CD14-positive monocyte (primary cell): ENCODE measurements around the gene PDILT. TPM values are rescaled to one million over a fixed set of nuclear protein-coding genes. Genes with fewer than 3 reads are reported as not detected.

Experiments used
- DNase-seq, 3 donors: peaks; one replicate each; pipeline ENCODE4 v3.0.0-alpha.2; 2011 to 2022
- H2AFZ ChIP-seq: 2 replicates; pipeline ENCODE4 v1.6.0; 2012; ENCODE audit warnings: mild to moderate bottlenecking, low read depth, low read length, inconsistent platforms; ENCODE audit not compliant: insufficient read depth, poor library complexity, severe bottlenecking
- H3K27ac ChIP-seq, 2 donors: 1 replicate in 1 of 2; 2 replicates in 1 of 2; pipeline ENCODE4 v1.5.1; 2012 to 2013; ENCODE audit warnings: low read length in 2 of 2, control low read depth in 1 of 2, inconsistent platforms in 1 of 2, low read depth in 1 of 2, mild to moderate bottlenecking in 1 of 2
- H3K27me3 ChIP-seq, 2 donors: one replicate each; pipeline versions ENCODE4 v1.6.0 to v1.6.1; 2011 to 2013; ENCODE audit warnings: low read length in 2 of 2; ENCODE audit not compliant: control insufficient read depth in 2 of 2, insufficient read depth in 2 of 2
- H3K36me3 ChIP-seq, 2 donors: replicated peaks in 1 of 2; 1 replicate in 1 of 2; 2 replicates in 1 of 2; pipeline versions ENCODE4 v1.5.1 to v1.6.1; 2012 to 2013; ENCODE audit warnings: low read length in 2 of 2, control low read depth in 1 of 2, inconsistent platforms in 1 of 2, mild to moderate bottlenecking in 1 of 2; ENCODE audit not compliant: insufficient read depth in 2 of 2, control insufficient read depth in 1 of 2
- H3K4me1 ChIP-seq, 2 donors: 1 replicate in 1 of 2; 2 replicates in 1 of 2; pipeline versions ENCODE4 v1.5.1 to v1.6.1; 2012 to 2013; ENCODE audit warnings: low read length in 2 of 2, control low read depth in 1 of 2, inconsistent platforms in 1 of 2, mild to moderate bottlenecking in 1 of 2, moderate library complexity in 1 of 2; ENCODE audit not compliant: insufficient read depth in 2 of 2, control insufficient read depth in 1 of 2
- H3K4me2 ChIP-seq: replicated peaks from 2 replicates; pipeline ENCODE3; 2012; ENCODE audit warnings: low read length, moderate library complexity, mild to moderate bottlenecking; ENCODE audit not compliant: poor library complexity, severe bottlenecking; ENCODE audit errors: extremely low read depth
- H3K4me3 ChIP-seq, 3 experiments: fragments of 200-600 bp in 1 of 3; sonication (generic) in 1 of 3; replicated peaks in 1 of 3; 1 replicate in 2 of 3; 2 replicates in 1 of 3; pipeline ENCODE4 v1.5.1; 2011 to 2013; ENCODE audit warnings: low read length in 3 of 3, mild to moderate bottlenecking in 3 of 3, control low read depth in 2 of 3, low read depth in 2 of 3, inconsistent platforms in 1 of 3, moderate library complexity in 1 of 3
- H3K79me2 ChIP-seq: 2 replicates; pipeline ENCODE4 v1.6.0; 2012; ENCODE audit warnings: mild to moderate bottlenecking, control low read depth, inconsistent platforms, low read length, moderate library complexity; ENCODE audit not compliant: insufficient read depth
- H3K9ac ChIP-seq: 2 replicates; pipeline ENCODE4 v1.6.0; 2017; ENCODE audit warnings: low read length, mild to moderate bottlenecking; ENCODE audit not compliant: insufficient read depth, poor library complexity, severe bottlenecking
- H3K9me3 ChIP-seq, 2 donors: replicated peaks in 1 of 2; 1 replicate in 1 of 2; 2 replicates in 1 of 2; pipeline versions ENCODE4 v1.5.1 to v1.6.1; 2012 to 2013; ENCODE audit warnings: low read length in 2 of 2, control low read depth in 1 of 2; ENCODE audit not compliant: control insufficient read depth in 1 of 2, insufficient read depth in 1 of 2
- H4K20me1 ChIP-seq: 2 replicates; pipeline ENCODE4 v1.6.0; 2012; ENCODE audit warnings: mild to moderate bottlenecking, low read length, control low read depth, moderate library complexity; ENCODE audit not compliant: insufficient read depth
- H3K27ac Mint-ChIP-seq, 7 donors: one replicate each; pipeline ENCODE4 v1.8.0; 2020; ENCODE audit warnings: mild to moderate bottlenecking in 7 of 7, mixed read lengths in 7 of 7, moderate library complexity in 6 of 7, inconsistent platforms in 2 of 7
- H3K27me3 Mint-ChIP-seq, 3 donors: one replicate each; pipeline ENCODE4 v1.8.0; 2021 to 2022; ENCODE audit warnings: low read depth in 3 of 3, mild to moderate bottlenecking in 3 of 3, mixed read lengths in 3 of 3, moderate library complexity in 3 of 3, inconsistent platforms in 1 of 3
- H3K36me3 Mint-ChIP-seq, 2 donors: one replicate each; pipeline ENCODE4 v1.8.0; 2020; ENCODE audit warnings: mixed read lengths in 2 of 2, inconsistent platforms in 1 of 2, mild to moderate bottlenecking in 1 of 2
- H3K4me1 Mint-ChIP-seq: one replicate; pipeline ENCODE4 v1.8.0; 2020; ENCODE audit warnings: mild to moderate bottlenecking, mixed read lengths
- H3K4me3 Mint-ChIP-seq, 2 donors: one replicate each; pipeline ENCODE4 v1.8.0; 2020; ENCODE audit warnings: mild to moderate bottlenecking in 2 of 2, mixed read lengths in 2 of 2, moderate library complexity in 1 of 2
- H3K9me3 Mint-ChIP-seq, 7 donors: one replicate each; pipeline ENCODE4 v1.8.0; 2020 to 2022; ENCODE audit warnings: mixed read lengths in 7 of 7, mild to moderate bottlenecking in 6 of 7, moderate library complexity in 6 of 7, inconsistent platforms in 2 of 7
- WGBS: methylation state at CpG from one replicate; pipeline ENCODE4 v1.1.5; 2013; ENCODE audit warnings: missing lambda C conversion rate; ENCODE audit not compliant: insufficient coverage; 5-methylcytosine and 5-hydroxymethylcytosine counted together
- intact Hi-C, 2 donors: fragments of 100-400 bp; cut with micrococcal nuclease; formaldehyde crosslinking; loops; one replicate each; pipeline versions ENCODE4 v1.15.0 to v1.15.1; 2023
- polyA plus RNA-seq, 3 donors: library from polyadenylated mRNA; depleted of rRNA in 1 of 3; unstranded in 2 of 3; stranded (reverse) in 1 of 3; fragments of 300-500 nt in 2 of 3; fragments of >200 nt in 1 of 3; fragmentation: Illumina TruSeq in 2 of 3; gene quantifications; 1 replicate in 2 of 3; 2 replicates in 1 of 3; pipeline ENCODE4 v1.2.3, GENCODE V29; 2012 to 2021
- TF ChIP-seq, protein P1 (sequence below): fragments of 200-600 bp; IDR thresholded peaks from one replicate; pipeline ENCODE4 v1.8.0; 2022; ENCODE audit warnings: antibody characterized with exemption, mild to moderate bottlenecking

Gene PDILT
- polyA plus RNA-seq, 3 donors: not detected

DNA sequence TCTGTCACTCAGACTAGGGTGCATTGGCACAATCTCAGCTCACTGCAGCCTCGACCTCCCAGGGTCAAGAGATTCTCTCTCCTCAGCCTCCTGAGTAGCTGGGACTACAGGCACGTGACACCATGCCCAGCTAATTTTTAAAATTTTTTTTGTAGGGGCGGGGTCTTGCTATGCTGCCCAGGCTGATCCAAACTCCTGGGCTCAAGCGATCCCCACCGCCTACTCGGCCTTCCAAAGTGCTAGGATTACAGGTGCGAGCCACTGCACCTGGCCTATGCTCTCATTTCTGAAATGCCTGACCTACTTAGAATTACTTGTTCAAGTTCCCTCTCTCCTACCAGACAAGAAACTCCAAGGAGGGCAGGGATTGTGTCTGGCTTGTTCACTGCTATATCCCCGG is 72.1 kb downstream of the PDILT start:
- H3K36me3 ChIP-seq: no peaks in the 10 kb centered on the region
- H4K20me1 ChIP-seq: no peaks in the 10 kb centered on the region
- no peaks in the 10 kb centered on the region for H3K79me2 ChIP-seq
- H3K4me2 ChIP-seq: no peak overlapping the region
- 94% methylated on average over 7 of the region's 8 CpGs for WGBS
- H2AFZ ChIP-seq: no peak overlapping the region
- H3K36me3 Mint-ChIP-seq: no peaks in the 10 kb centered on the region
- no peak overlapping the region for H3K4me3 Mint-ChIP-seq
- H3K27ac Mint-ChIP-seq: no peak overlapping the region
- intact Hi-C loops: no loop called here
- no peaks in the 10 kb centered on the region for H3K9me3 ChIP-seq
- H3K4me1 ChIP-seq: no peaks in the 10 kb centered on the region
- H3K27me3 ChIP-seq: no peaks in the 10 kb centered on the region
- DNase-seq: no peak
- no peak overlapping the region for H3K4me3 ChIP-seq
- TF ChIP-seq, protein P1, sequence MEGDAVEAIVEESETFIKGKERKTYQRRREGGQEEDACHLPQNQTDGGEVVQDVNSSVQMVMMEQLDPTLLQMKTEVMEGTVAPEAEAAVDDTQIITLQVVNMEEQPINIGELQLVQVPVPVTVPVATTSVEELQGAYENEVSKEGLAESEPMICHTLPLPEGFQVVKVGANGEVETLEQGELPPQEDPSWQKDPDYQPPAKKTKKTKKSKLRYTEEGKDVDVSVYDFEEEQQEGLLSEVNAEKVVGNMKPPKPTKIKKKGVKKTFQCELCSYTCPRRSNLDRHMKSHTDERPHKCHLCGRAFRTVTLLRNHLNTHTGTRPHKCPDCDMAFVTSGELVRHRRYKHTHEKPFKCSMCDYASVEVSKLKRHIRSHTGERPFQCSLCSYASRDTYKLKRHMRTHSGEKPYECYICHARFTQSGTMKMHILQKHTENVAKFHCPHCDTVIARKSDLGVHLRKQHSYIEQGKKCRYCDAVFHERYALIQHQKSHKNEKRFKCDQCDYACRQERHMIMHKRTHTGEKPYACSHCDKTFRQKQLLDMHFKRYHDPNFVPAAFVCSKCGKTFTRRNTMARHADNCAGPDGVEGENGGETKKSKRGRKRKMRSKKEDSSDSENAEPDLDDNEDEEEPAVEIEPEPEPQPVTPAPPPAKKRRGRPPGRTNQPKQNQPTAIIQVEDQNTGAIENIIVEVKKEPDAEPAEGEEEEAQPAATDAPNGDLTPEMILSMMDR: no peak
- H3K9ac ChIP-seq: no peak overlapping the region
- peaks cover 0 to 5% (median 0%) of the 10 kb centered on the region in 7 donors for H3K9me3 Mint-ChIP-seq
- H3K27me3 Mint-ChIP-seq: peaks cover 0 to 9% (median 7%) of the 10 kb centered on the region in 3 donors
- no peak overlapping the region for H3K27ac ChIP-seq
- H3K4me1 Mint-ChIP-seq: no peaks in the 10 kb centered on the region

DNA sequence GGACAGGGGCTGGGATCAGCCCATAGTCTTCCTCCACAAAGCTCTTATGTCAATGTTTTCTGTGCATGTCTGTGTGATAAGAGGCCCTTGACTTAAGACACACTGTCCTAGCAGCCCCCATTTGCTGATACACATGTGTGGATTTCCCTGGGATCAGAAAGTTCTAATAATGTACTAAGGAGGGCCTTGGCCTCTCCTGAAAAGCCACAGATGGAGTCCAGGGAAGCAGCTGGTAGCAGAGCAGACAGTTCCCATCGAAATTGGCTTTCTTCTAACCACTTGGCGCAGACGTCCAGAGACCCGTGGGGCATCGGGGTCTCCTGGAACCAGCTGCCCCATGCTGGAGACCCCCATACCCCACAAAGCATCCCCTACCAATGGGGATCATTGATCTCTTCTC is 72.9 kb downstream of the PDILT start:
- intact Hi-C loops: no loop called here
- Mint-ChIP-seq H3K9me3 (peaks cover 0 to 5% (median 0%) of the 10 kb centered on the region in 7 donors), H3K4me3 (no peak overlapping the region), H3K4me1 (no peaks in the 10 kb centered on the region), H3K27ac (no peak overlapping the region), H3K36me3 (no peaks in the 10 kb centered on the region), H3K27me3 (peaks cover 0 to 9% (median 7%) of the 10 kb centered on the region in 3 donors)
- no peaks in the 10 kb centered on the region for H3K9me3 ChIP-seq
- H3K27me3 ChIP-seq: no peaks in the 10 kb centered on the region
- H3K79me2 ChIP-seq: no peaks in the 10 kb centered on the region
- no peak overlapping the region for H3K9ac ChIP-seq
- no peaks in the 10 kb centered on the region for H4K20me1 ChIP-seq
- no peak overlapping the region for H3K4me3 ChIP-seq
- H3K4me2 ChIP-seq: no peak overlapping the region
- no peaks in the 10 kb centered on the region for H3K36me3 ChIP-seq
- no peak overlapping the region for H2AFZ ChIP-seq
- DNase-seq: no peak
- WGBS: 67% methylated on average over 1 of the region's 5 CpGs
- TF ChIP-seq, protein P1: no peak
- H3K4me1 ChIP-seq: no peaks in the 10 kb centered on the region
- no peak overlapping the region for H3K27ac ChIP-seq
